GM23338 (cell line): Measurements from ENCODE around the gene CSGALNACT2. TPM values are rescaled to one million over a fixed set of nuclear protein-coding genes. Genes with fewer than 3 reads are reported as not detected.

Source experiments
- ATAC-seq: fragments of 200-7000 bp; cut with Tn5 transposase; 3 replicates; pipeline ENCODE4 v1.9.1; 2020
- DNase-seq: peaks from one replicate; pipeline ENCODE4 v3.0.0-alpha.2; 2015; ENCODE audit warnings: low spot score
- H2AFZ ChIP-seq: fragments of 200-600 bp; sonication (generic); 2 replicates; pipeline ENCODE4 v1.8.0; 2016; ENCODE audit warnings: antibody characterized with exemption, mild to moderate bottlenecking, moderate library complexity
- H3F3A ChIP-seq: fragments of 200-600 bp; sonication (generic); replicated peaks from 2 replicates; pipeline ENCODE4 v1.8.0; 2017; ENCODE audit warnings: antibody characterized with exemption, mixed run types, low read depth
- H3K27ac ChIP-seq: fragments of 200-600 bp; sonication (generic); 2 replicates; pipeline ENCODE4 v1.6.1; 2016; ENCODE audit warnings: low read depth
- H3K27me3 ChIP-seq: fragments of 200-600 bp; sonication (generic); 2 replicates; pipeline ENCODE4 v1.8.0; 2016; ENCODE audit warnings: mild to moderate bottlenecking, mixed run types, moderate library complexity; ENCODE audit not compliant: insufficient read depth
- H3K36me3 ChIP-seq: fragments of 200-600 bp; sonication (generic); 2 replicates; pipeline ENCODE4 v1.8.0; 2016; ENCODE audit warnings: mild to moderate bottlenecking; ENCODE audit not compliant: insufficient read depth
- H3K4me1 ChIP-seq: fragments of 200-600 bp; sonication (generic); 2 replicates; pipeline ENCODE4 v1.8.0; 2016; ENCODE audit warnings: mild to moderate bottlenecking, moderate library complexity; ENCODE audit not compliant: insufficient read depth
- H3K4me2 ChIP-seq: fragments of 200-600 bp; sonication (generic); 2 replicates; pipeline ENCODE4 v1.7.1; 2017; ENCODE audit warnings: mixed run types
- H3K4me3 ChIP-seq: fragments of 200-600 bp; sonication (generic); 2 replicates; pipeline ENCODE4 v1.6.1; 2016; ENCODE audit warnings: mixed run types
- H3K79me2 ChIP-seq: fragments of 200-600 bp; sonication (generic); replicated peaks from 2 replicates; pipeline ENCODE4 v1.8.0; 2017; ENCODE audit warnings: mild to moderate bottlenecking; ENCODE audit not compliant: insufficient read depth
- H3K9me2 ChIP-seq: fragments of 200-600 bp; sonication (generic); 2 replicates; pipeline ENCODE4 v1.8.0; 2017; ENCODE audit not compliant: insufficient read depth
- H4K20me1 ChIP-seq: fragments of 200-600 bp; sonication (generic); replicated peaks from 2 replicates; pipeline ENCODE4 v1.8.0; 2017; ENCODE audit warnings: mild to moderate bottlenecking; ENCODE audit not compliant: insufficient read depth
- H3K27ac Mint-ChIP-seq: 2 replicates; pipeline ENCODE4 v1.8.0; 2020; ENCODE audit warnings: inconsistent platforms, mild to moderate bottlenecking, moderate library complexity, mixed read lengths
- H3K27me3 Mint-ChIP-seq: 3 replicates; pipeline ENCODE4 v1.8.0; 2022; ENCODE audit warnings: low read depth, mild to moderate bottlenecking, moderate library complexity, mixed read lengths, inconsistent platforms; ENCODE audit not compliant: insufficient read depth, poor library complexity
- H3K36me3 Mint-ChIP-seq: 3 replicates; pipeline ENCODE4 v1.8.0; 2021; ENCODE audit warnings: low read depth, mild to moderate bottlenecking, inconsistent platforms, moderate library complexity, mixed read lengths
- H3K4me1 Mint-ChIP-seq: 3 replicates; pipeline ENCODE4 v1.8.0; 2020; ENCODE audit warnings: mild to moderate bottlenecking, inconsistent platforms, mixed read lengths
- H3K4me3 Mint-ChIP-seq: 3 replicates; pipeline ENCODE4 v1.8.0; 2021; ENCODE audit warnings: moderate library complexity, mild to moderate bottlenecking, inconsistent platforms, mixed read lengths
- H3K9me3 Mint-ChIP-seq: 3 replicates; pipeline ENCODE4 v1.8.0; 2020; ENCODE audit warnings: moderate library complexity, mild to moderate bottlenecking, inconsistent platforms, mixed read lengths
- CREB1 ChIP-seq: fragments of 250-450 bp; sonication (Bioruptor Pico); IDR thresholded peaks from 2 replicates; pipeline ENCODE4 v1.5.0; 2020; ENCODE audit warnings: low read depth, mild to moderate bottlenecking, moderate library complexity
- EZH2 ChIP-seq: fragments of 200-600 bp; sonication (generic); IDR thresholded peaks from one replicate; pipeline ENCODE4 v1.8.0; 2017; ENCODE audit warnings: antibody characterized with exemption, mild to moderate bottlenecking, low read depth; ENCODE audit not compliant: unreplicated experiment
- EZH2phosphoT487 ChIP-seq: fragments of 200-600 bp; sonication (generic); IDR thresholded peaks from one replicate; pipeline ENCODE4 v1.8.1; 2018; ENCODE audit warnings: antibody characterized with exemption; ENCODE audit not compliant: unreplicated experiment
- JUNB ChIP-seq: IDR thresholded peaks from one replicate; pipeline ENCODE4 v1.6.1; 2016; ENCODE audit warnings: antibody characterized with exemption; ENCODE audit not compliant: unreplicated experiment
- NANOG ChIP-seq: IDR thresholded peaks from 2 replicates; pipeline ENCODE4 v1.6.1; 2016; ENCODE audit warnings: antibody characterized with exemption, borderline replicate concordance
- POLR2AphosphoS5 ChIP-seq: IDR thresholded peaks from 2 replicates; pipeline ENCODE4 v1.6.1; 2016; ENCODE audit warnings: antibody characterized with exemption, low read depth
- STAT1 ChIP-seq: IDR thresholded peaks from one replicate; pipeline ENCODE4 v1.6.1; 2016; ENCODE audit warnings: antibody characterized with exemption; ENCODE audit not compliant: unreplicated experiment
- ZNF114 ChIP-seq: fragments of 250-450 bp; sonication (Bioruptor Pico); IDR thresholded peaks from 2 replicates; pipeline ENCODE4 v1.5.0; 2020; ENCODE audit warnings: mild to moderate bottlenecking, moderate library complexity
- ZNF331 ChIP-seq: fragments of 250-450 bp; sonication (Bioruptor Pico); IDR thresholded peaks from 2 replicates; pipeline ENCODE4 v1.5.0; 2020; ENCODE audit warnings: low read depth, mild to moderate bottlenecking, moderate library complexity
- polyA plus RNA-seq: library from polyadenylated mRNA; unstranded; fragments of >200 nt; fragmentation: Nextera tagmentation; extraction: Ambion mirVana; gene quantifications from 2 replicates; pipeline ENCODE4 v1.2.1, GENCODE V29; 2016
- total RNA-seq: library from RNA; depleted of rRNA; stranded (reverse); fragments of >200 nt; shearing (Covaris generic); gene quantifications from 2 replicates; pipeline ENCODE4 v1.2.3, GENCODE V29; 2014
- TF ChIP-seq, protein P1 (sequence below): fragments of 250-450 bp; sonication (Bioruptor Pico); IDR thresholded peaks from 2 replicates; pipeline ENCODE4 v1.5.0; 2020; ENCODE audit warnings: mild to moderate bottlenecking, moderate library complexity
- TF ChIP-seq, protein P2 (sequence below): IDR thresholded peaks from one replicate; pipeline ENCODE4 v1.6.1; 2018; ENCODE audit warnings: antibody characterized with exemption; ENCODE audit not compliant: unreplicated experiment
- TF ChIP-seq, protein P3 (sequence below): IDR thresholded peaks from 2 replicates; pipeline ENCODE4 v1.6.1; 2016; ENCODE audit warnings: antibody characterized with exemption
- TF ChIP-seq, protein P4 (sequence below), 2 experiments: fragments of 200-600 bp in 1 of 2; sonication (generic) in 1 of 2; conservative IDR thresholded peaks; 2 replicates each; pipeline versions ENCODE4 v1.5.1 to v1.6.1; 2016 to 2017; ENCODE audit warnings: antibody characterized with exemption in 2 of 2, low read depth in 2 of 2, mild to moderate bottlenecking in 2 of 2, moderate library complexity in 1 of 2

Gene CSGALNACT2
- total and polyA plus RNA-seq, 2 experiments from 2014 or later = 3.0 to 4.6 TPM

DNA sequence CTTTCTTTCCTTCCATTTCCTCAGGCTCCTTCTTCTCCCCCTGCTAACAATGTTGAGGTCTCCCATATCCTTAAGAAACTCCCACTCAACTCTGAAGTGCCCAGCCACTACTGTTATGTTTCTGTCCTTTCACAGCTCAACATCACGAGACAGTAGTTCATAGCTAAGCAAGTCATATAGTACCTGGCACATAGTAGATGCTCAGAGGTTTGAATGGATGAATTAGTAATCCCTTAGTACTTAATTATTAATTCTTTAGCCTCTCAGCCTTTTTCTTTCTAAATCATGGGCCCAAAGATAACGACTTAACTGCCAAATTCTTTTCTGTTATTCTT is 22.6 kb downstream of the CSGALNACT2 start:
- Histone ChIP-seq H4K20me1 (peaks cover 4% of the 10 kb centered on the region), H3K4me1 (no peaks in the 10 kb centered on the region), H3F3A (no peaks in the 10 kb centered on the region), H3K27me3 (no peaks in the 10 kb centered on the region), H3K9me2 (no peaks in the 10 kb centered on the region), H2AFZ (no peak overlapping the region), H3K27ac (no peak overlapping the region), H3K36me3 (no peaks in the 10 kb centered on the region), H3K79me2 (0 out of 2 replicates have a peak, but pooled peaks cover 7% of the 10 kb centered on the region), H3K4me2 (no peak overlapping the region), H3K4me3 (no peak overlapping the region)
- Mint-ChIP-seq H3K9me3 (no peaks in the 10 kb centered on the region), H3K27me3 (no peaks in the 10 kb centered on the region), H3K27ac (no peak overlapping the region), H3K36me3 (no peaks in the 10 kb centered on the region), H3K4me3 (no peak overlapping the region), H3K4me1 (no peaks in the 10 kb centered on the region)
- TF ChIP-seq ZNF114 (no peak), CREB1 (CRISPR knock-in tag) (no peak), JUNB (no peak), ZNF331 (CRISPR knock-in tag) (no peak), EZH2 (no peak), EZH2phosphoT487 (no peak), STAT1 (no peak), POLR2AphosphoS5 (no peak), NANOG (no peak)
- TF ChIP-seq, protein P1, sequence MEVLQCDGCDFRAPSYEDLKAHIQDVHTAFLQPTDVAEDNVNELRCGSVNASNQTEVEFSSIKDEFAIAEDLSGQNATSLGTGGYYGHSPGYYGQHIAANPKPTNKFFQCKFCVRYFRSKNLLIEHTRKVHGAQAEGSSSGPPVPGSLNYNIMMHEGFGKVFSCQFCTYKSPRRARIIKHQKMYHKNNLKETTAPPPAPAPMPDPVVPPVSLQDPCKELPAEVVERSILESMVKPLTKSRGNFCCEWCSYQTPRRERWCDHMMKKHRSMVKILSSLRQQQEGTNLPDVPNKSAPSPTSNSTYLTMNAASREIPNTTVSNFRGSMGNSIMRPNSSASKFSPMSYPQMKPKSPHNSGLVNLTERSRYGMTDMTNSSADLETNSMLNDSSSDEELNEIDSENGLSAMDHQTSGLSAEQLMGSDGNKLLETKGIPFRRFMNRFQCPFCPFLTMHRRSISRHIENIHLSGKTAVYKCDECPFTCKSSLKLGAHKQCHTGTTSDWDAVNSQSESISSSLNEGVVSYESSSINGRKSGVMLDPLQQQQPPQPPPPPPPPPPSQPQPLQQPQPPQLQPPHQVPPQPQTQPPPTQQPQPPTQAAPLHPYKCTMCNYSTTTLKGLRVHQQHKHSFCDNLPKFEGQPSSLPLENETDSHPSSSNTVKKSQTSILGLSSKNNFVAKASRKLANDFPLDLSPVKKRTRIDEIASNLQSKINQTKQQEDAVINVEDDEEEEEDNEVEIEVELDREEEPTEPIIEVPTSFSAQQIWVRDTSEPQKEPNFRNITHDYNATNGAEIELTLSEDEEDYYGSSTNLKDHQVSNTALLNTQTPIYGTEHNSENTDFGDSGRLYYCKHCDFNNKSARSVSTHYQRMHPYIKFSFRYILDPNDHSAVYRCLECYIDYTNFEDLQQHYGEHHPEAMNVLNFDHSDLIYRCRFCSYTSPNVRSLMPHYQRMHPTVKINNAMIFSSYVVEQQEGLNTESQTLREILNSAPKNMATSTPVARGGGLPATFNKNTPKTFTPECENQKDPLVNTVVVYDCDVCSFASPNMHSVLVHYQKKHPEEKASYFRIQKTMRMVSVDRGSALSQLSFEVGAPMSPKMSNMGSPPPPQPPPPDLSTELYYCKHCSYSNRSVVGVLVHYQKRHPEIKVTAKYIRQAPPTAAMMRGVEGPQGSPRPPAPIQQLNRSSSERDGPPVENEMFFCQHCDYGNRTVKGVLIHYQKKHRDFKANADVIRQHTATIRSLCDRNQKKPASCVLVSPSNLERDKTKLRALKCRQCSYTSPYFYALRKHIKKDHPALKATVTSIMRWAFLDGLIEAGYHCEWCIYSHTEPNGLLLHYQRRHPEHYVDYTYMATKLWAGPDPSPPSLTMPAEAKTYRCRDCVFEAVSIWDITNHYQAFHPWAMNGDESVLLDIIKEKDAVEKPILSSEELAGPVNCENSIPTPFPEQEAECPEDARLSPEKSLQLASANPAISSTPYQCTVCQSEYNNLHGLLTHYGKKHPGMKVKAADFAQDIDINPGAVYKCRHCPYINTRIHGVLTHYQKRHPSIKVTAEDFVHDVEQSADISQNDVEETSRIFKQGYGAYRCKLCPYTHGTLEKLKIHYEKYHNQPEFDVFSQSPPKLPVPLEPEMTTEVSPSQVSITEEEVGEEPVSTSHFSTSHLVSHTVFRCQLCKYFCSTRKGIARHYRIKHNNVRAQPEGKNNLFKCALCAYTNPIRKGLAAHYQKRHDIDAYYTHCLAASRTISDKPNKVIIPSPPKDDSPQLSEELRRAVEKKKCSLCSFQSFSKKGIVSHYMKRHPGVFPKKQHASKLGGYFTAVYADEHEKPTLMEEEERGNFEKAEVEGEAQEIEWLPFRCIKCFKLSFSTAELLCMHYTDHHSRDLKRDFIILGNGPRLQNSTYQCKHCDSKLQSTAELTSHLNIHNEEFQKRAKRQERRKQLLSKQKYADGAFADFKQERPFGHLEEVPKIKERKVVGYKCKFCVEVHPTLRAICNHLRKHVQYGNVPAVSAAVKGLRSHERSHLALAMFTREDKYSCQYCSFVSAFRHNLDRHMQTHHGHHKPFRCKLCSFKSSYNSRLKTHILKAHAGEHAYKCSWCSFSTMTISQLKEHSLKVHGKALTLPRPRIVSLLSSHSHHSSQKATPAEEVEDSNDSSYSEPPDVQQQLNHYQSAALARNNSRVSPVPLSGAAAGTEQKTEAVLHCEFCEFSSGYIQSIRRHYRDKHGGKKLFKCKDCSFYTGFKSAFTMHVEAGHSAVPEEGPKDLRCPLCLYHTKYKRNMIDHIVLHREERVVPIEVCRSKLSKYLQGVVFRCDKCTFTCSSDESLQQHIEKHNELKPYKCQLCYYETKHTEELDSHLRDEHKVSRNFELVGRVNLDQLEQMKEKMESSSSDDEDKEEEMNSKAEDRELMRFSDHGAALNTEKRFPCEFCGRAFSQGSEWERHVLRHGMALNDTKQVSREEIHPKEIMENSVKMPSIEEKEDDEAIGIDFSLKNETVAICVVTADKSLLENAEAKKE (CRISPR knock-in tag) = no peak
- TF ChIP-seq, protein P2, sequence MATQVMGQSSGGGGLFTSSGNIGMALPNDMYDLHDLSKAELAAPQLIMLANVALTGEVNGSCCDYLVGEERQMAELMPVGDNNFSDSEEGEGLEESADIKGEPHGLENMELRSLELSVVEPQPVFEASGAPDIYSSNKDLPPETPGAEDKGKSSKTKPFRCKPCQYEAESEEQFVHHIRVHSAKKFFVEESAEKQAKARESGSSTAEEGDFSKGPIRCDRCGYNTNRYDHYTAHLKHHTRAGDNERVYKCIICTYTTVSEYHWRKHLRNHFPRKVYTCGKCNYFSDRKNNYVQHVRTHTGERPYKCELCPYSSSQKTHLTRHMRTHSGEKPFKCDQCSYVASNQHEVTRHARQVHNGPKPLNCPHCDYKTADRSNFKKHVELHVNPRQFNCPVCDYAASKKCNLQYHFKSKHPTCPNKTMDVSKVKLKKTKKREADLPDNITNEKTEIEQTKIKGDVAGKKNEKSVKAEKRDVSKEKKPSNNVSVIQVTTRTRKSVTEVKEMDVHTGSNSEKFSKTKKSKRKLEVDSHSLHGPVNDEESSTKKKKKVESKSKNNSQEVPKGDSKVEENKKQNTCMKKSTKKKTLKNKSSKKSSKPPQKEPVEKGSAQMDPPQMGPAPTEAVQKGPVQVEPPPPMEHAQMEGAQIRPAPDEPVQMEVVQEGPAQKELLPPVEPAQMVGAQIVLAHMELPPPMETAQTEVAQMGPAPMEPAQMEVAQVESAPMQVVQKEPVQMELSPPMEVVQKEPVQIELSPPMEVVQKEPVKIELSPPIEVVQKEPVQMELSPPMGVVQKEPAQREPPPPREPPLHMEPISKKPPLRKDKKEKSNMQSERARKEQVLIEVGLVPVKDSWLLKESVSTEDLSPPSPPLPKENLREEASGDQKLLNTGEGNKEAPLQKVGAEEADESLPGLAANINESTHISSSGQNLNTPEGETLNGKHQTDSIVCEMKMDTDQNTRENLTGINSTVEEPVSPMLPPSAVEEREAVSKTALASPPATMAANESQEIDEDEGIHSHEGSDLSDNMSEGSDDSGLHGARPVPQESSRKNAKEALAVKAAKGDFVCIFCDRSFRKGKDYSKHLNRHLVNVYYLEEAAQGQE = no peak
- TF ChIP-seq, protein P3, sequence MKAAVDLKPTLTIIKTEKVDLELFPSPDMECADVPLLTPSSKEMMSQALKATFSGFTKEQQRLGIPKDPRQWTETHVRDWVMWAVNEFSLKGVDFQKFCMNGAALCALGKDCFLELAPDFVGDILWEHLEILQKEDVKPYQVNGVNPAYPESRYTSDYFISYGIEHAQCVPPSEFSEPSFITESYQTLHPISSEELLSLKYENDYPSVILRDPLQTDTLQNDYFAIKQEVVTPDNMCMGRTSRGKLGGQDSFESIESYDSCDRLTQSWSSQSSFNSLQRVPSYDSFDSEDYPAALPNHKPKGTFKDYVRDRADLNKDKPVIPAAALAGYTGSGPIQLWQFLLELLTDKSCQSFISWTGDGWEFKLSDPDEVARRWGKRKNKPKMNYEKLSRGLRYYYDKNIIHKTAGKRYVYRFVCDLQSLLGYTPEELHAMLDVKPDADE = no peak
- TF ChIP-seq, protein P4, sequence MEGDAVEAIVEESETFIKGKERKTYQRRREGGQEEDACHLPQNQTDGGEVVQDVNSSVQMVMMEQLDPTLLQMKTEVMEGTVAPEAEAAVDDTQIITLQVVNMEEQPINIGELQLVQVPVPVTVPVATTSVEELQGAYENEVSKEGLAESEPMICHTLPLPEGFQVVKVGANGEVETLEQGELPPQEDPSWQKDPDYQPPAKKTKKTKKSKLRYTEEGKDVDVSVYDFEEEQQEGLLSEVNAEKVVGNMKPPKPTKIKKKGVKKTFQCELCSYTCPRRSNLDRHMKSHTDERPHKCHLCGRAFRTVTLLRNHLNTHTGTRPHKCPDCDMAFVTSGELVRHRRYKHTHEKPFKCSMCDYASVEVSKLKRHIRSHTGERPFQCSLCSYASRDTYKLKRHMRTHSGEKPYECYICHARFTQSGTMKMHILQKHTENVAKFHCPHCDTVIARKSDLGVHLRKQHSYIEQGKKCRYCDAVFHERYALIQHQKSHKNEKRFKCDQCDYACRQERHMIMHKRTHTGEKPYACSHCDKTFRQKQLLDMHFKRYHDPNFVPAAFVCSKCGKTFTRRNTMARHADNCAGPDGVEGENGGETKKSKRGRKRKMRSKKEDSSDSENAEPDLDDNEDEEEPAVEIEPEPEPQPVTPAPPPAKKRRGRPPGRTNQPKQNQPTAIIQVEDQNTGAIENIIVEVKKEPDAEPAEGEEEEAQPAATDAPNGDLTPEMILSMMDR (conservative IDR thresholded peaks at IDR 0.05; ENCODE audit: low read depth in 2 of 2) = no peak
- no peak for ATAC-seq
- no peak for DNase-seq
